VCaP (cell line): Measurements from ENCODE around the gene ZNF608.

ENCODE experiments used
- H3K27ac ChIP-seq: fragments of 450-650 bp; 2 replicates; pipeline ENCODE4 v1.5.1; 2017
- CTCF ChIP-seq: fragments of 450-650 bp; conservative IDR thresholded peaks from 2 replicates; pipeline ENCODE4 v1.5.1; 2017; ENCODE audit warnings: mild to moderate bottlenecking, moderate library complexity

ZNF608 gene

GRCh38 chr5:124744170-124744971 is 2.1 kb downstream of the ZNF608 start:
- peak; percentile 58 for TF ChIP-seq CTCF
- peak overlapping the region; percentile 92 for H3K27ac ChIP-seq

GRCh38 chr5:124743602-124744169 is 2.8 kb downstream of the ZNF608 start:
- peak overlapping the region; percentile 92 for H3K27ac ChIP-seq
- TF ChIP-seq CTCF = no peak

- peak overlapping the region; percentile 92 for H3K27ac ChIP-seq
- TF ChIP-seq CTCF = no peak
These were observed 3.3 kb downstream of the ZNF608 start for GRCh38 chr5:124742983-124743601.

GRCh38 chr5:124742521-124742920 is 3.9 kb downstream of the ZNF608 start:
- peak overlapping the region; percentile 92 for H3K27ac ChIP-seq
- no peak for TF ChIP-seq CTCF

GRCh38 chr5:124741711-124742496 is 4.5 kb downstream of the ZNF608 start:
- no peak for TF ChIP-seq CTCF
- no peak overlapping the region for H3K27ac ChIP-seq

GRCh38 chr5:124740991-124741583 is 5.4 kb downstream of the ZNF608 start:
- no peak for TF ChIP-seq CTCF
- H3K27ac ChIP-seq = no peak overlapping the region
